Activated naive CD4-positive, alpha-beta T cell treated with anti-CD3 and anti-CD28 coated beads, Interleukin-2, amount 10 ng/mL, durations not matched to agents 7 days and 5 days (primary cell): ENCODE measurements around the gene CPNE9.
"Not testable (repeated sequence)": the region's sequence is repeated elsewhere in the genome, so short reads cannot be mapped to it uniquely, and the experiment has no call there.

Experiments used
- CTCF ChIA-PET: fragments of 350-600 bp; sonication (Branson Sonifier 250); formaldehyde crosslinking; loops from one replicate; lab custom pipeline; 2021; ENCODE audit warnings: antibody characterized with exemption; lab: Charles Lee
- DNase-seq: peaks from one replicate; pipeline ENCODE4 v3.0.0-alpha.2; 2020
- H3K27ac Mint-ChIP-seq: one replicate; pipeline ENCODE4 v1.8.0; 2021; ENCODE audit warnings: mild to moderate bottlenecking, moderate library complexity, mixed read lengths
- H3K27me3 Mint-ChIP-seq: one replicate; pipeline ENCODE4 v1.8.0; 2021; ENCODE audit warnings: mild to moderate bottlenecking, mixed read lengths
- H3K36me3 Mint-ChIP-seq: one replicate; pipeline ENCODE4 v1.8.0; 2021; ENCODE audit warnings: mixed read lengths
- H3K4me1 Mint-ChIP-seq: one replicate; pipeline ENCODE4 v1.8.0; 2021; ENCODE audit warnings: mixed read lengths
- H3K4me3 Mint-ChIP-seq: one replicate; pipeline ENCODE4 v1.8.0; 2021; ENCODE audit warnings: mild to moderate bottlenecking, moderate library complexity, mixed read lengths
- H3K9me3 Mint-ChIP-seq: one replicate; pipeline ENCODE4 v1.8.0; 2021; ENCODE audit warnings: mixed read lengths

CPNE9 gene

DNA sequence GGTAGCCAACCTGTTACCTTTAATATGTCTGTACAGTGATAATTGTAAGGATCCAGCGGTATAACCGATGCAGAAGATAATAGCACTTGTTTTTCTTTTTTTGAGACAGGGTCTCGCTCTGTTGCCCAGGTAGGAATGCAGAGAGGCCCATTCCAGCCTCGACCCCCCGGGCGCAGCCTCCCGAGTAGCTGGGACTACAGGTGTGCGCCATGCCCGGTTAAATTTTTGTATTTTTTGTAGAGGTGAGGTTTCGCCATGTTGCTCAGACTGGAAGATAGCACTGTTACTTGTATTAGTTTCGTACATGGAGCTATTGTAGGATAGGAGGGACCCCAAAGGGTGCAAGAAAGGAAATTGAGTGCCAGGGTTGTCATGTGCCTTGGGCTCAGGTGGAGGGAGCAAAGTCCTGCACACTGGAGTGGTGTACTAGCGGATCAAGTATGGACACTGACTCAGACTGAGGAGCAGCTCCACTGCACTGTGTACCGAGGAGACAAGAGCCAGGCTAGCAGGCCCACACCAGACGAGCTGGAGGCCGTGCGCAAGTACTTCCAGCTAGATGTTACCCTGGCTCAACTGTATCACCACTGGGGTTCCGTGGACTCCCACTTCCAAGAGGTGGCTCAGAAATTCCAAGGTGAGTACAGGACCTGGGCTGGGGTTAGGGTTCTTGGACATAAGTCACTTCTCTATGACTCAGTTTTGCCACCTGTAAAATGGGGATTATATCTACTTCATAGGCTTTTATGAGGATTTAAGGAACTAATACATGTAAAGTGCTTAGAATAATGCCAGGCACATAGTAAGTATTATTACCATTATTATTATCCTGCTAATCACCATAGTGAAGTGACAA lies 47.2 kb downstream of the CPNE9 start:
- no peak for DNase-seq
- Mint-ChIP-seq H3K4me3 (peak overlapping the region; percentile 92), H3K27ac (peak overlapping the region; percentile 96), H3K36me3 (peaks cover 59% of the 10 kb centered on the region), H3K27me3 (no peaks in the 10 kb centered on the region), H3K4me1 (peaks cover 60% of the 10 kb centered on the region), H3K9me3 (no peaks in the 10 kb centered on the region)
- CTCF ChIA-PET = interaction anchor here (0.8 to 2.7 kb wide), 2 partner anchors 18 to 23 kb away, joined by 6 to 12 read pairs; no protein-coding TSS in a partner anchor

DNA sequence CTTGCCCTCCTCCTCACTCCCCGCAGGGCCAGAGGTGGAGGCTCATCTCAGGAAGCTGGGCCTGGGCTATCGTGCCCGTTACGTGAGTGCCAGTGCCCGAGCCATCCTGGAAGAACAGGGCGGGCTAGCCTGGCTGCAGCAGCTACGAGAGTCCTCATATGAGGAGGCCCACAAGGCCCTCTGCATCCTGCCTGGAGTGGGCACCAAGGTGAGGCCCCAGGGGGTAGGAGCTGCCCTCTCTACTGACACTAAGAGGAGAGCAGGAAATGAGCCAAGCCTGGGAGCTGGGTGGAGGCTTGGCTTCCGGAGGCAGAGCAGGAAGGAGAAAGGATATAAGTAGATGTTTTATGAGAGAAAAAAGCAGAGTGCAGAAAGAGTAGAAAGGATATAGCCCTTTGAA lies 51.0 kb downstream of the CPNE9 start:
- DNase-seq = peak; percentile 34
- Mint-ChIP-seq H3K4me3 (peak overlapping the region; percentile 55), H3K4me1 (peaks cover 48% of the 10 kb centered on the region), H3K27me3 (no peaks in the 10 kb centered on the region), H3K9me3 (no peaks in the 10 kb centered on the region), H3K27ac (peak overlapping the region; percentile 74), H3K36me3 (peaks cover 55% of the 10 kb centered on the region)
- CTCF ChIA-PET = interaction anchor here (1.9 kb wide), 1 partner anchor 27 kb away, joined by 6 read pairs; no protein-coding TSS in a partner anchor

DNA sequence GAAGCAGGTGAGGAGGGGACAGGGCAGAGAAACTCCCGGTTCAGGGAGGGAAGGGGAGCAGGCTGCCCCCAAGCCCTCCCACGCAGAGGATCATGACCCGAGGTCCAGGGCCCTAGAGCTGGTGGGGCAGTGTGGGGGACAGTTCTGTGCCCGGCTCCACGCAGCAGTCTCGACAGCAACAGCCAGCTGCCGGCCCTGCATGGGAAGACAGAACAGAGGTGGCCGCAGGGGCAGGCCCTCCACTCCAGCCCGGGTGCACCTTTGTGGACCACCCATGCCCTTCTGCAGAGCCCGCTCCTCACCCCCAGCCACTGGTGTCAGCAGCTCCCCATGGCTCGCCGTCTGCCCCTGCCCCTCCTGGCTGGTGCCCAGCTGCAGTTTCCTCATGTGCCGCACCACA lies 53.8 kb downstream of the CPNE9 start:
- CTCF ChIA-PET = no interaction called here
- H3K27me3 Mint-ChIP-seq = no peaks in the 10 kb centered on the region
- peaks cover 49% of the 10 kb centered on the region for H3K36me3 Mint-ChIP-seq
- no peak overlapping the region for H3K4me3 Mint-ChIP-seq
- DNase-seq = no peak
- H3K9me3 Mint-ChIP-seq = no peaks in the 10 kb centered on the region
- no peak overlapping the region for H3K27ac Mint-ChIP-seq
- peaks cover 23% of the 10 kb centered on the region for H3K4me1 Mint-ChIP-seq

DNA sequence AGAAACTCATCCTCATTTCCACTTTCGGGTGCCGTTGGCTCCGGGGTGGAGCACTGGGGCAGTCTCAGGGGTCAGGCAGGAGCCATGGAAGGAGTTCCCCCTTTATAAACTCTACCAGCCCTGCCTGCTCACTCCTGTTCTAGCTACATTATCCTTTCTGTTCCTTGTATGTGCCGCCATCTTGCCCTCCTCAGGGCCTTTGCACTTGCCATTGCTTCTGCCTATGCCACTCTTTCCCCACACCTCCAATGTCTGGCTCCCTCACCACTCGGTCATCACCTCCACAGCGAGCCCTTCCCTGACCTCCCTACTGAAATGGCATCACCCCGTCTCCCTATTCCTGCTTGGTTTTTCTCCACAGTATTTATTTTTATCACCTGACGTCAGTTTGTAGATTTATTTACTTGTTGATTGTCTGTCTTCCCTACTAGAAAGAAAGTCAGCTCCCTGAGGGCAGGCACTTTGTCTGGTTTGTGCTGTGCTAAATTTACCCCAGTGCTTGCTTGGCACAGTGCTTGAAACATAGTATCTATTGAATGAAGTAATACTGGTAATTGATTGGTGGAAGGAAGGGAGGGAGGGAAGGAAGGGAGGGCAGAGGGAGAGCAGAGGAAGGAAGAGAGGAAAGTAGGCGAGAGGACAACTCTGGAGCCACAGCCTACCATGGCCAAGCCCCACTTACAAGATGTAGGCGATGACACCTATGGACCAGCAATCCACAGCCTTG lies 57.3 kb downstream of the CPNE9 start:
- H3K36me3 Mint-ChIP-seq = peaks cover 45% of the 10 kb centered on the region
- CTCF ChIA-PET = no interaction called here
- DNase-seq = no peak
- H3K4me1 Mint-ChIP-seq = no peaks in the 10 kb centered on the region
- H3K9me3 Mint-ChIP-seq = no peaks in the 10 kb centered on the region
- no peak overlapping the region for H3K4me3 Mint-ChIP-seq
- no peaks in the 10 kb centered on the region for H3K27me3 Mint-ChIP-seq
- H3K27ac Mint-ChIP-seq = no peak overlapping the region

- H3K27ac Mint-ChIP-seq = no peak overlapping the region
- CTCF ChIA-PET = no interaction called here
- H3K27me3 Mint-ChIP-seq = no peaks in the 10 kb centered on the region
- peaks cover 38% of the 10 kb centered on the region for H3K36me3 Mint-ChIP-seq
- no peak overlapping the region for H3K4me3 Mint-ChIP-seq
- no peaks in the 10 kb centered on the region for H3K9me3 Mint-ChIP-seq
- no peaks in the 10 kb centered on the region for H3K4me1 Mint-ChIP-seq
- no peak for DNase-seq
Observed at GRCh38 chr3:9761919-9762318, 58.3 kb downstream of the CPNE9 start.

DNA sequence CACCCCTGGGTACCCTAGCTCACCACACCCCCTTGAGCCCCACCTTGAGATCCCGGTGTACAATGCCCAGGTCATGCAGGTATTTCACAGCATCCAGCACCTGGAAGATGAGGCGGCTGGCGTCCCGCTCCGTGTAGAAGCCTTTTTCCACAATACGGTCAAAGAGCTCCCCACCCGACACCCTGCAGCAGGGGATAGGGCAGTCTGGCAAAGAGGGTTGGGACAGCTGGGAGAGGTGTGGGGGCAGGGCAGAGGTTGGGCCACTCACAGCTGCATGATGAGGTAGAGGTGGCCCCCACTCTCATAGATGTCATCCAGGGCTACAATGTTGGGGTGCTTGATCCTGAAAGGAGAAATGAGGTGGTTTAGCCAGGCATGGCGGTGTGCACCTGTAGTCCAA lies 59.2 kb downstream of the CPNE9 start:
- no peak overlapping the region for H3K27ac Mint-ChIP-seq
- peaks cover 37% of the 10 kb centered on the region for H3K36me3 Mint-ChIP-seq
- peaks cover 5% of the 10 kb centered on the region for H3K4me1 Mint-ChIP-seq
- H3K27me3 Mint-ChIP-seq = no peaks in the 10 kb centered on the region
- no peak overlapping the region for H3K4me3 Mint-ChIP-seq
- no peak for DNase-seq
- CTCF ChIA-PET = no interaction called here
- no peaks in the 10 kb centered on the region for H3K9me3 Mint-ChIP-seq

GRCh38 chr3:9765865-9766264 lies 62.2 kb downstream of the CPNE9 start:
- peaks cover 11% of the 10 kb centered on the region for H3K27me3 Mint-ChIP-seq
- H3K9me3 Mint-ChIP-seq = no peaks in the 10 kb centered on the region
- H3K4me1 Mint-ChIP-seq = peaks cover 30% of the 10 kb centered on the region
- no peak for DNase-seq
- CTCF ChIA-PET = no interaction called here
- peaks cover 22% of the 10 kb centered on the region for H3K36me3 Mint-ChIP-seq
- no peak overlapping the region for H3K4me3 Mint-ChIP-seq
- H3K27ac Mint-ChIP-seq = no peak overlapping the region

DNA sequence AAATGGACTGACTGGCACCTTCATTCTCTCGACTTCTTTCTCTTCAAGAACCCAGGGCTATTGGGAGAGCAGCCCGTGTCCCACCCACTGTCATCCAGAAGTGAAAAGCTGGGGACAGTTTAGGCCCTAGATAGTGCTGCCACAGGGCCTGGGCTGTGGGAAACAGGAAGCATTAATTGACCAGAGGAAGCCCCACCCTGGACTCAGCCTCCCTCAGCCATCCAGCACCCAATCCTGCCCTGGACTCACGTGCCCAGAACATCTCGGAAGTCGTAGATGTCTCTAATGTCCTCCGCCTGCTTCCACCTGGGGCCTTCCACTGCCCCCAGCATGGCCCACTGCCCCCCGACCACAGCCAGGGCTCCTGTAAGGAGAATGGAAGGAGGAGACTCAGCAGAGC lies 63.8 kb downstream of the CPNE9 start:
- H3K9me3 Mint-ChIP-seq = no peaks in the 10 kb centered on the region
- CTCF ChIA-PET = interaction anchor here (1.5 kb wide), 1 partner anchor 14 kb away, joined by 3 read pairs; no protein-coding TSS in a partner anchor
- no peak overlapping the region for H3K27ac Mint-ChIP-seq
- DNase-seq = no peak
- peaks cover 13% of the 10 kb centered on the region for H3K27me3 Mint-ChIP-seq
- H3K36me3 Mint-ChIP-seq = peaks cover 18% of the 10 kb centered on the region
- no peak overlapping the region for H3K4me3 Mint-ChIP-seq
- peaks cover 31% of the 10 kb centered on the region for H3K4me1 Mint-ChIP-seq

DNA sequence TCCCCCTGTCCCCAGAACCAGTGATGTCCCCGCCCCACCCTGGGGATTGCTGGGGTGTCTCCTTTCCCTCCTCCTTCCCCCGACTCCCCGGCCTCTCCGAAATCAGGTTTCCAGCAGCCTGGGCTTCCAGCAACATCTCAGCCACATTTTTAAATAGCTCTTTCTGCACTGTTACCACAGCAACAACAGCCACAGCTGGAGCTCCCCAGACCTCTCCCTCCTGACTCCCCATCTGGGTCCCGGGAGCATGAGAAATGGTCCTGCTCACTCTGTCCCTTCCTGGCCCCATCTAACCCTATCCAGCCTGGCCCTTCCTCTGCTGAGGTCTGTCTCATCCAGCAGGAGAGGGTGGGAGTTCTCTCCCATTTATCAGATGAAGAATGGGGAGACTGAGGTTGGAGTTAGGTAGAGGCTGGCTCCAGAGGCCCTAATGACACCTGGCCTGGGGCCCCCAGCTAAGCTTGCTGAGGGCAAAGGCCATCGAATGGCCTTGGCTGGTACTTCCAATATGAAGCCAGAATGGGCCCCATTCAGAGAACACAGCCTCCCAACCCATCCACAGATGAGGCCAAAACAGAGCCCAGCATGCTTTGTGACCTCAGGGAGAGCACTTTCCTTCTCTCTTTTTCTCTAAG lies 64.6 kb downstream of the CPNE9 start:
- CTCF ChIA-PET = no interaction called here
- DNase-seq = no peak
- Mint-ChIP-seq H3K27ac (no peak overlapping the region), H3K4me3 (no peak overlapping the region), H3K9me3 (no peaks in the 10 kb centered on the region), H3K27me3 (peaks cover 17% of the 10 kb centered on the region), H3K4me1 (peaks cover 31% of the 10 kb centered on the region), H3K36me3 (peaks cover 18% of the 10 kb centered on the region)

- Mint-ChIP-seq H3K36me3 (peaks cover 16% of the 10 kb centered on the region), H3K27me3 (peaks cover 17% of the 10 kb centered on the region), H3K4me1 (peaks cover 31% of the 10 kb centered on the region), H3K4me3 (peak overlapping the region; percentile 67), H3K27ac (peak overlapping the region; percentile 42), H3K9me3 (no peaks in the 10 kb centered on the region)
- no peak for DNase-seq
- CTCF ChIA-PET = no interaction called here
Observed at GRCh38 chr3:9769012-9769411, 65.4 kb downstream of the CPNE9 start.

DNA sequence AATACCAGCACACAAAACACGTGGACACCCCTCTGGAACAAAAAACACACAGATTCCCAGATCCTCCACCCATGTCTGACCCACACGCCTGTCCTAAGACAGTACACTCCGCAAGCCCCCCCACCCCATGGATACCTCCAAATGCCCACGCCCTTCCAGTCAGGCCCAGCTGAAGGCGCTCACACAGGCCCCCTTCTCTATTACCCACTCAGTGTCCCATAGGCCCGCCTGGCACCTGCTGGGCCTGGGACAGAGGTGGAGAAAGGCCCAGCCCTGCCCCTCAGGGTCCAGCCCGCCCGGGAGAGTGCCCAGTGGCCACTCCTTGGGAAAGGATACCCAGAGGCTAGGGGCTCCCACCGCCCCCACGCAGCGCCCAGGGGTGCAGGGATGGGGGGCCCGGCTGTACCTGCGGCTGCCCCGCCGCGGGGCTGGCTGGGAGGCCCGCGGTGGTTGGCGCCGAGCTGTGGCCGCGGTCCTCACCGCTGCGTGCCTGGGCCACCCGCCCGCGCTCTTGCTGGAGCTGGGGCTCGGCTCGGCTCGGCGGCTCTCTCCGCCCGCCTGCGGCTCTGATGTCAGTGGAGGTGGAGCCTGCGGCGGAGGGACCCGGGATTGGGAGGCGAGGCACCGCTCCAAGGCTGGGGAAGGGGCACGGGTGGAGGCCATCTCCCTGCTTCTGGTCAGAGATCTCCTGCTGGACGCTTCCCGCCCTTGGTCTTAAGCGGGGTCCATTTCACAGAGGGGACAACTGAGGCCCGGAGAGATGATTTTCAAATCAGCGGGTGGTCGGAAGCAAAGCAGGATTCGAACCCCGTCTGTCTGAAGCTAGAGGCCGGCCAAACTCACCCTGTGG lies 66.0 kb downstream of the CPNE9 start, which contains the start of gene CAMK1:
Gene CAMK1, minus strand, starts transcription at position 522 of the 850 bp plus-strand sequence. CDS start 2,198 bp downstream, outside the sequence.
- peak; percentile 79 for DNase-seq
- H3K27ac Mint-ChIP-seq = peak within 1 kb of the TSS; percentile 42
- CTCF ChIA-PET = interaction anchor here (0.7 to 0.9 kb wide), 2 partner anchors 13 to 17 kb away, joined by 3 read pairs; no protein-coding TSS in a partner anchor

DNA sequence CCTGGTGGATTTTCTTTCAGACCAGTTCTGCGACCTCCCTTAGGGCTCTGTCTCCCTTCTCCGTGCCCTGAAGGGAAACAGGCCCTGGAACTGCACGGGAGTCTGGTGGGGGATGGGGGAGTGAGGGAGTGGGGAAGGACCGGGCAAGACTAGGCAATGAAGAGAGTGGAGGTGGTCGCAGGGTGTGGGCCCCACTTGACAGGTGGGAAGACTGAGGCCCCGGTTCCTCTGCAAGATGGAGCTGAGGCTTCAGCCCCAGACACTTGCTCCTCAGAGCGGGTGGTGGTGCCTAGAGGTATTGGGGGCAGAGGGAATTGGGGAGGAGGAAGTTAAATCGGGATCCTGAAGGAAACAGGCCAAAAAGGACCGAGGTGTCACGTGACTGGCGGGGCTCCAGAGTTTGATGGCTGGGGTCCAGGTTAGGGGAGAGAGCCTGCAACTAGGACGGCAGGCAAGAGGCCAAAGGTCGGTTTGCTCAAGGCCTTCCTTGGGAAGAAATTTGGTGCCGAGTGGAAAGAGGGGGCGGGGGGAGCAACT lies 66.7 kb downstream of the CPNE9 start:
- CTCF ChIA-PET = interaction anchor here (0.7 to 0.9 kb wide), 2 partner anchors 12 to 18 kb away, joined by 3 read pairs; no protein-coding TSS in a partner anchor
- H3K36me3 Mint-ChIP-seq = peaks cover 12% of the 10 kb centered on the region
- H3K4me1 Mint-ChIP-seq = peaks cover 31% of the 10 kb centered on the region

More for the DNA sequence above, 66.0 kb downstream of the CPNE9 start, which contains the start of gene CAMK1:
- H3K4me3 Mint-ChIP-seq = peak within 1 kb of the TSS; percentile 67
- H3K4me1 Mint-ChIP-seq = peaks cover 31% of the 10 kb centered on the region
- H3K36me3 Mint-ChIP-seq = peaks cover 16% of the 10 kb centered on the region
- H3K9me3 Mint-ChIP-seq = no peaks in the 10 kb centered on the region
- peaks cover 17% of the 10 kb centered on the region for H3K27me3 Mint-ChIP-seq

DNA sequence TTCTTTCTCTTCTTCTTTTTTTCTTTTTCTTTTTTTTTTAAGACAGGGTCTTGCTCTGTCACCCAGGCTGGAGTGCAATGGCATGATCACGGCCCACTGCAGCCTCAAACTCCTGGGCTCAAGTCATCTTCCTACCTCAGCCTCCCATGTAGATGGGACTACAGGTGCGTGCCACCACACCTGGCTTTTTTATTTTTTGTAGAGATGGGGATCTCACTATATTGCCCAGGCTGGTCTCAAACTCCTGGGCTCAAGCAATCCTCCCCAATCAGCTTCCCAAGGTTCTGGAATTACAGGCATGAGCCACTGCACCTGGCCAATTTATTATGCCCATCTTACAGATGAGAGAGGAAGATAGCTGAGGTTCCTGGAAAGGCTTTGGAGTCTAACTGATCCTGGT lies 67.4 kb downstream of the CPNE9 start:
- H3K36me3 Mint-ChIP-seq, DNase-seq, CTCF ChIA-PET, H3K9me3 Mint-ChIP-seq, H3K27ac Mint-ChIP-seq: not testable (repeated sequence)
- Mint-ChIP-seq H3K4me3 (peak overlapping the region; percentile 48), H3K4me1 (peaks cover 31% of the 10 kb centered on the region), H3K27me3 (peaks cover 17% of the 10 kb centered on the region)

More for the DNA sequence above, 66.7 kb downstream of the CPNE9 start:
- H3K9me3 Mint-ChIP-seq = no peaks in the 10 kb centered on the region
- peaks cover 17% of the 10 kb centered on the region for H3K27me3 Mint-ChIP-seq
- H3K27ac Mint-ChIP-seq = no peak overlapping the region
- DNase-seq = no peak
- peak overlapping the region; percentile 67 for H3K4me3 Mint-ChIP-seq
